KBM-7 (cell line): Measurements from ENCODE around the gene KRT16.

ENCODE experiments used
- DNase-seq: peaks from one replicate; pipeline ENCODE4 v3.0.0-alpha.2; 2015
- in situ Hi-C: fragments of 300-500 bp; cut with MboI; formaldehyde crosslinking; loops from 2 replicates; pipeline ENCODE4 v1.14.3; 2020; ENCODE audit warnings: low sequenced_read_pairs, low pct_unique_long_range_greater_than_20kb, mixed read lengths

The KRT16 gene

GRCh38 chr17:41575336-41575735, 37.2 kb downstream of the KRT16 start:
- DNase-seq: no peak
- in situ Hi-C loops: no loop called here

GRCh38 chr17:41571561-41572434, 40.8 kb downstream of the KRT16 start, which contains the start of gene KRT9:
KRT9 (minus strand) TSS chr17:41572059; CDS start chr17:41571992, 67 bp downstream.
- no peak for DNase-seq
- in situ Hi-C loops: no loop called here

- no peak for DNase-seq
- in situ Hi-C loops: no loop called here
Observed at GRCh38 chr17:41567317-41567716, 45.2 kb downstream of the KRT16 start.

- in situ Hi-C loops: no loop called here
- no peak for DNase-seq
Observed at GRCh38 chr17:41565338-41565737, 47.2 kb downstream of the KRT16 start.

- no peak for DNase-seq
- in situ Hi-C loops: no loop called here
Observed at GRCh38 chr17:41563607-41564170, 48.9 kb downstream of the KRT16 start.

GRCh38 chr17:41561554-41561953, 51.0 kb downstream of the KRT16 start:
- DNase-seq: no peak
- in situ Hi-C loops: no loop called here
